ENCODE results near the gene FNBP1L. TPM values are rescaled to one million over a fixed set of nuclear protein-coding genes. Genes with fewer than 3 reads are reported as not detected.
"Not testable (repeated sequence)": the region's sequence is repeated elsewhere in the genome, so short reads cannot be mapped to it uniquely, and the experiment has no call there.

FNBP1L gene
- total RNA-seq, 2 donors from 2014 or later = 12.2 to 13.2 TPM

DNA sequence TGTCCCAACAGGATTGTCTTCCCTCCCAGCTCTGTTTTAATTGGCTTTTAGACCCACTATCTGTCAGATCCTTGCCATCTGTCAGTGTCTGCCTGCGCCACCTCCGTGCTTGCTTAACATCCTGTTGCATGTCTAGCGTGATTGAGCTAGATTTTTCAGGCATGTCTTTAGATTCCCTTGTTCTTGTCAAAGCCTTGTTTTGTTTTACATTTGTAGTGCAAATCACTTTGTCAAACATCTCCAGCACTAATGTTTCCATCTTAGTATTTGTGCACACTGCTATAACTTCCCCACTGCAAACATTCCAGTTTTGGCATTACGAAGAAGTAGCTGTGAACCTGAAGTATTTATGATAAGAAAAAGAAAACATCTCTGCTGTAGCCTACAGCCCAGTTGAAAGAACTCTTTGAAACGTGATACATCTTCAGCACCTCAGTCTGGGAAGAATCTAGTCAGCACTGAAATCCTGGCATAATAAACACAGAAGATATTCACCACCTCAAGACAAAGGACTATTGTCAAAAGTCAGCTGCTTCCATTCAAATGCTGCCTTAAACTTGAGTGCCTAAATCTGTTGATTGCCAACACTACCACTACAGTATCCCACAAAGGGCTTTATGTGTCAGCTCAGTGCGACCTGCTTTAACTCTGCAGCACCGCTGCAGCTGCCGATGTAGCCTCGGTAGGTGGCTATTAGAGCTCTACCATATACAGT is 105.0 kb downstream of the FNBP1L start:
- Histone ChIP-seq H3K9me3 (no peaks in the 10 kb centered on the region), H3K4me1 (ENCODE audit: control insufficient read depth in 1 of 2, low read depth in 2 of 2) (peaks cover 10 to 16% of the 10 kb centered on the region in 2 donors), H3K36me3 (no peaks in the 10 kb centered on the region), H3K27ac (no peak overlapping the region), H3K4me3 (no peak overlapping the region), H3K27me3 (replicated peaks; ENCODE audit: insufficient read depth) (no peaks in the 10 kb centered on the region)
- TF ChIP-seq, protein P1, sequence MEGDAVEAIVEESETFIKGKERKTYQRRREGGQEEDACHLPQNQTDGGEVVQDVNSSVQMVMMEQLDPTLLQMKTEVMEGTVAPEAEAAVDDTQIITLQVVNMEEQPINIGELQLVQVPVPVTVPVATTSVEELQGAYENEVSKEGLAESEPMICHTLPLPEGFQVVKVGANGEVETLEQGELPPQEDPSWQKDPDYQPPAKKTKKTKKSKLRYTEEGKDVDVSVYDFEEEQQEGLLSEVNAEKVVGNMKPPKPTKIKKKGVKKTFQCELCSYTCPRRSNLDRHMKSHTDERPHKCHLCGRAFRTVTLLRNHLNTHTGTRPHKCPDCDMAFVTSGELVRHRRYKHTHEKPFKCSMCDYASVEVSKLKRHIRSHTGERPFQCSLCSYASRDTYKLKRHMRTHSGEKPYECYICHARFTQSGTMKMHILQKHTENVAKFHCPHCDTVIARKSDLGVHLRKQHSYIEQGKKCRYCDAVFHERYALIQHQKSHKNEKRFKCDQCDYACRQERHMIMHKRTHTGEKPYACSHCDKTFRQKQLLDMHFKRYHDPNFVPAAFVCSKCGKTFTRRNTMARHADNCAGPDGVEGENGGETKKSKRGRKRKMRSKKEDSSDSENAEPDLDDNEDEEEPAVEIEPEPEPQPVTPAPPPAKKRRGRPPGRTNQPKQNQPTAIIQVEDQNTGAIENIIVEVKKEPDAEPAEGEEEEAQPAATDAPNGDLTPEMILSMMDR (IDR thresholded peaks at IDR 0.05) = no peak
- ATAC-seq (ENCODE audit: insufficient number of reproducible peaks, low FRiP score, low read depth) = no peak
- no peak for DNase-seq (ENCODE audit: low spot score)

DNA sequence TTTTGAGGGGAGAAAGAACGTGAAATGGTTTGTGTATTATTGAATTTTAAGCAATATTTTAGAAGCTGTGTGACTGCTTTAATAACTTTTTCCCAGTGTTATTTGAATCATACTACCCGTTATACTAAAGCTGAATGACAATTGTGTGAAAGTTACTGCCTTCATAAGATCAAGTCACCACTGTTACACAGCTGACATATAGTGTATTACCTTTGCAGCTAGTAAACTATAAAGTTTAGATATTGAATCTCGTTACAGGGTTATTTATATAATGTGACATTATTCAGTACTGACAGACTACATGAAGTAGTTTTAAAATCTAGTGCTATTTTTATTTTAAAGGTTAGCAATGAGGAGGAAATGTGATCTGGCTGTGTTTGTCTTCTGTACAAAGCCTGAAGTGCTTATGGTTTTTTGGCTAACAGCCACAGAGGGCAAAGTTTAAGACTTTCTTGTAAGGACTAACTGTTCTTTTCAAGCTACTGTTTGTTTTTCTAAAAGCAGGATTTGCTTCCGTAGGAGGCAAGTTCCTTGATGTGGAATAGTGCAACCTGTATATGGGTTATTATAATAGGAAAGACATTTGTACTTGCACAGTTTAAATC is 106.1 kb downstream of the FNBP1L start:
- peak overlapping the region in 1 of 2 donors; percentile 19 for H3K27ac ChIP-seq
- DNase-seq (ENCODE audit: low spot score); H3K36me3 ChIP-seq; H3K4me3 ChIP-seq; H3K9me3 ChIP-seq; H3K27me3 ChIP-seq (replicated peaks; ENCODE audit: insufficient read depth): not testable (repeated sequence)
- peaks cover 10 to 16% of the 10 kb centered on the region in 2 donors for H3K4me1 ChIP-seq (ENCODE audit: control insufficient read depth in 1 of 2, low read depth in 2 of 2)
- ATAC-seq (ENCODE audit: insufficient number of reproducible peaks, low FRiP score, low read depth) = peak; percentile 62

DNA sequence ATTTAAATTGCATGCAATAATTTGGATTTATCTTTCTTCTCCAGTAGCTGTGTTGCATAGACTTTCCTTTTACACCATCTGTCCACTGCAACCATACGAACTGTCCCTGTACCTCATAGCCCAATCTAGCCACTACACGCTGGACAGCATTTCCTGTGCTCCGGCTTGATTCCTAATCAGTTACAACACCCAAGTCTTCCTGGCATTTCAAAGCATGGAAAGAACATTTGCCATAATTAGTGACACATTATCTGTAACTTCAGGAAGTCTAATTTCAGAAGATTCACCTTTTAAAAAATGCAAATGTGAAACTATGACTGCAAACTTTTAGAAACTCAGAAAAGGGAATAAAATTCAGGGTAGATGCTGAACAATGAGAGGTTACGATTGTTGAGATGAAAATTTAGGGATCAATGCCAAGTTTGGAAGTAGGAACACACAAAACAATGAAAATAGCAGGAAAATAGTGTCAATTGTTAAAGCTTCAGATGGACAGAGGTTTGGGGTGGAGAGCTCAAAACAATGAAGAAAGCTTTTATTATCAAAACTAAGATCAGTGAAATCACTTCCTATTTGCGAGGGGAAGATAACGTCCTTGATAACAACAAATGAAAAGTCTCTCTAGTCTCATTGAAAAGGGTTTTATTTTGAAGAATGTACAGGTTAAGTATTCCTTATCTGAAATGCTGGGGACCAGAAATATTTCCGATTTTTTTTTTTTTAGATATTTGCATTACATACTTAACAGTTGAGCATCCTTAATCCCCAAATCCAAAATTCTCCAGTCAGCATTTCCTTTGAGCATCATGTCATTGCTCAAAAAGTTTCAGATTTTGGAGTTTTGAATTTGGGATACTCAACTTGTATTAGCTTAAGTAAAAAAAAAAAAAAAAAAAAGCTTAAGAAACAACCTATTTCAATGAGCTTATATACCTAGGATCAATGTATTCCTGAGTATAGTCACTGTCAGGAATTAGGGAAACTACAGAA is 107.3 kb downstream of the FNBP1L start:
- no peak overlapping the region for H3K27ac ChIP-seq
- no peak overlapping the region for H3K4me3 ChIP-seq
- ATAC-seq (ENCODE audit: insufficient number of reproducible peaks, low FRiP score, low read depth) (no peak), DNase-seq (ENCODE audit: low spot score) (no peak)
- TF ChIP-seq, protein P1 (IDR thresholded peaks at IDR 0.05) = no peak
- no peaks in the 10 kb centered on the region for H3K36me3 ChIP-seq
- no peaks in the 10 kb centered on the region for H3K9me3 ChIP-seq
- H3K27me3 ChIP-seq (replicated peaks; ENCODE audit: insufficient read depth) = no peaks in the 10 kb centered on the region
- peaks cover 10 to 16% of the 10 kb centered on the region in 2 donors for H3K4me1 ChIP-seq (ENCODE audit: control insufficient read depth in 1 of 2, low read depth in 2 of 2)

GRCh38 chr1:93556291-93556690 is 108.4 kb downstream of the FNBP1L start:
- Histone ChIP-seq H3K27ac (no peak overlapping the region), H3K27me3 (replicated peaks; ENCODE audit: insufficient read depth) (no peaks in the 10 kb centered on the region), H3K4me1 (ENCODE audit: control insufficient read depth in 1 of 2, low read depth in 2 of 2) (peaks cover 10 to 16% of the 10 kb centered on the region in 2 donors), H3K36me3 (peaks cover 7% of the 10 kb centered on the region), H3K9me3 (no peaks in the 10 kb centered on the region), H3K4me3 (no peak overlapping the region)
- ATAC-seq (ENCODE audit: insufficient number of reproducible peaks, low FRiP score, low read depth) (no peak), DNase-seq (ENCODE audit: low spot score) (no peak)
- TF ChIP-seq, protein P1 (IDR thresholded peaks at IDR 0.05) = no peak

DNA sequence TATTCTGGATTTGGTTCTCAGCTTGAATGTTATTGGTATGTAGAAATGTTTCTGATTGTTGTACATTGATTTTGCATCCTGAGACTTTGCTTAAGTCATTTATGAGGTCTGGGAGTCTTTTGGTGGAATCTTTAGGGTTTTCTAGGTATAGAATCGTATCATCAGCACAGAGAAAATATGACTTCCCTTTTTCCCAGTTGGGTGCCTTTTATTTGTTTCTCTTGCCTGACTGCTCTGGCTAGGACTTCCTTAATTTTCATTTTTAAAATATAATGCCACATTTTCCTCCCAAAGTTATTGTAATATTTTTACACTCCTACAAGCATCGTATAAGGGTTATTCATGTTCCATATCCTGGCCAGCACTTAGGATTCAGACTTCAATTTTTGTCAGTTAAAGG is 111.1 kb downstream of the FNBP1L start:
- Histone ChIP-seq H3K36me3 (peaks cover 14% of the 10 kb centered on the region), H3K4me1 (ENCODE audit: control insufficient read depth in 1 of 2, low read depth in 2 of 2) (peaks cover 6 to 10% of the 10 kb centered on the region in 2 donors), H3K27me3 (replicated peaks; ENCODE audit: insufficient read depth) (no peaks in the 10 kb centered on the region), H3K9me3 (no peaks in the 10 kb centered on the region), H3K4me3 (no peak overlapping the region), H3K27ac (no peak overlapping the region)
- TF ChIP-seq, protein P1 (IDR thresholded peaks at IDR 0.05) = no peak
- ATAC-seq (ENCODE audit: insufficient number of reproducible peaks, low FRiP score, low read depth) (no peak), DNase-seq (ENCODE audit: low spot score) (no peak)
